HepG2 (cell line): ENCODE results near the gene LINS1.

ENCODE experiments used
- ETV5 ChIP-seq: IDR thresholded peaks from 2 replicates; pipeline ENCODE4 v1.6.1; 2018; ENCODE audit warnings: missing biosample characterization, missing genetic modification reagents, inconsistent platforms, borderline replicate concordance
- HDAC2 ChIP-seq: sonication (generic); formaldehyde crosslinking; IDR thresholded peaks from 2 replicates; pipeline ENCODE4 v1.4.0; 2020; ENCODE audit warnings: missing genetic modification reagents
- HOXA7 ChIP-seq: sonication (generic); formaldehyde crosslinking; IDR thresholded peaks from 2 replicates; pipeline ENCODE4 v1.8.1; 2022; ENCODE audit warnings: mild to moderate bottlenecking, missing genetic modification reagents, moderate library complexity
- RFX5 ChIP-seq: IDR thresholded peaks from 2 replicates; pipeline ENCODE4 v1.6.1; 2011; ENCODE audit warnings: low read depth, low read length, improper control_type of control experiment
- SAFB2 ChIP-seq: sonication (generic); formaldehyde crosslinking; IDR thresholded peaks from 2 replicates; pipeline ENCODE4 v1.5.1; 2020; ENCODE audit warnings: missing genetic modification reagents, low read depth, mild to moderate bottlenecking, borderline replicate concordance
- SIN3B ChIP-seq: fragments of 150-350 bp; IDR thresholded peaks from 2 replicates; pipeline ENCODE4 v1.6.1; 2014; ENCODE audit warnings: low read length
- TCF7L2 ChIP-seq: IDR thresholded peaks from 2 replicates; pipeline ENCODE4 v1.6.1; 2011; ENCODE audit warnings: mild to moderate bottlenecking, low read depth, low read length, moderate library complexity
- ZNF282 ChIP-seq: fragments of 450-650 bp; IDR thresholded peaks from 2 replicates; pipeline ENCODE4 v1.6.1; 2018; ENCODE audit not compliant: partially characterized antibody
- ZZZ3 ChIP-seq: sonication (generic); formaldehyde crosslinking; IDR thresholded peaks from 2 replicates; pipeline ENCODE4 v1.4.0; 2020; ENCODE audit warnings: missing genetic modification reagents, mild to moderate bottlenecking, borderline replicate concordance
- TF ChIP-seq, protein P1 (sequence below): sonication (generic); formaldehyde crosslinking; IDR thresholded peaks from 2 replicates; pipeline ENCODE4 v1.8.0; 2022; ENCODE audit warnings: missing genetic modification reagents, mild to moderate bottlenecking, moderate library complexity, borderline replicate concordance
- TF ChIP-seq, protein P2 (sequence below): IDR thresholded peaks from 2 replicates; pipeline ENCODE4 v1.6.1; 2018; ENCODE audit warnings: missing genetic modification reagents
- TF ChIP-seq, protein P3 (sequence below): sonication (generic); formaldehyde crosslinking; IDR thresholded peaks from 2 replicates; pipeline ENCODE4 v1.4.0; 2020; ENCODE audit warnings: missing genetic modification reagents
- TF ChIP-seq, protein P4 (sequence below): sonication (generic); formaldehyde crosslinking; IDR thresholded peaks from 2 replicates; pipeline ENCODE4 v1.4.0; 2020; ENCODE audit warnings: mild to moderate bottlenecking, missing genetic modification reagents
- TF ChIP-seq, protein P5 (sequence below): IDR thresholded peaks from 2 replicates; pipeline ENCODE4 v1.6.1; 2016; ENCODE audit warnings: missing genetic modification reagents, missing compliant biosample characterization

DNA sequence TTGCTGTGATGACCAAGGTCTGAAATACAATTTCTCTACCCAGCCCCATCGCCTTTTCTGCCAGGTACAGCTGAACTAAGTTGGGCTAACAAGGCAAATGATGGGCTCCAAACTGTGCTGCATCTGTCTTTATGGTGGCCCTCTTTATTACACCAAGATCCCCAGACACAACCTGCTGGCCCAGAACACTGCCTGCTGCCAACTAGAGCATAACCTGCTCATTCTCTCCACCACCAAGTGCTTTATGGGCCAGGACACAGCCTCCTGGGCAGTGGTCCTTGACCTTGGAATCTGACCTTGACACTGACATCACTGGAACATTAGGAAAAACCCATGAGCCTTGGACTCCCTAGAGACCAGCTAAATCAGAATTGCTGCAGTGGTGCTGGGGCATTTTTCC, 3.3 kb downstream of the LINS1 start:
- TF ChIP-seq HOXA7 (CRISPR knock-in tag) (no peak), RFX5 (no peak), TCF7L2 (no peak), ETV5 (CRISPR knock-in tag) (no peak), ZZZ3 (CRISPR knock-in tag) (no peak), SAFB2 (CRISPR knock-in tag) (no peak), ZNF282 (no peak), SIN3B (no peak), HDAC2 (no peak)
- TF ChIP-seq, protein P1, sequence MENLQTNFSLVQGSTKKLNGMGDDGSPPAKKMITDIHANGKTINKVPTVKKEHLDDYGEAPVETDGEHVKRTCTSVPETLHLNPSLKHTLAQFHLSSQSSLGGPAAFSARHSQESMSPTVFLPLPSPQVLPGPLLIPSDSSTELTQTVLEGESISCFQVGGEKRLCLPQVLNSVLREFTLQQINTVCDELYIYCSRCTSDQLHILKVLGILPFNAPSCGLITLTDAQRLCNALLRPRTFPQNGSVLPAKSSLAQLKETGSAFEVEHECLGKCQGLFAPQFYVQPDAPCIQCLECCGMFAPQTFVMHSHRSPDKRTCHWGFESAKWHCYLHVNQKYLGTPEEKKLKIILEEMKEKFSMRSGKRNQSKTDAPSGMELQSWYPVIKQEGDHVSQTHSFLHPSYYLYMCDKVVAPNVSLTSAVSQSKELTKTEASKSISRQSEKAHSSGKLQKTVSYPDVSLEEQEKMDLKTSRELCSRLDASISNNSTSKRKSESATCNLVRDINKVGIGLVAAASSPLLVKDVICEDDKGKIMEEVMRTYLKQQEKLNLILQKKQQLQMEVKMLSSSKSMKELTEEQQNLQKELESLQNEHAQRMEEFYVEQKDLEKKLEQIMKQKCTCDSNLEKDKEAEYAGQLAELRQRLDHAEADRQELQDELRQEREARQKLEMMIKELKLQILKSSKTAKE (CRISPR knock-in tag), result no peak
- TF ChIP-seq, protein P2, sequence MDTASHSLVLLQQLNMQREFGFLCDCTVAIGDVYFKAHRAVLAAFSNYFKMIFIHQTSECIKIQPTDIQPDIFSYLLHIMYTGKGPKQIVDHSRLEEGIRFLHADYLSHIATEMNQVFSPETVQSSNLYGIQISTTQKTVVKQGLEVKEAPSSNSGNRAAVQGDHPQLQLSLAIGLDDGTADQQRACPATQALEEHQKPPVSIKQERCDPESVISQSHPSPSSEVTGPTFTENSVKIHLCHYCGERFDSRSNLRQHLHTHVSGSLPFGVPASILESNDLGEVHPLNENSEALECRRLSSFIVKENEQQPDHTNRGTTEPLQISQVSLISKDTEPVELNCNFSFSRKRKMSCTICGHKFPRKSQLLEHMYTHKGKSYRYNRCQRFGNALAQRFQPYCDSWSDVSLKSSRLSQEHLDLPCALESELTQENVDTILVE (CRISPR knock-in tag), result no peak
- TF ChIP-seq, protein P3, sequence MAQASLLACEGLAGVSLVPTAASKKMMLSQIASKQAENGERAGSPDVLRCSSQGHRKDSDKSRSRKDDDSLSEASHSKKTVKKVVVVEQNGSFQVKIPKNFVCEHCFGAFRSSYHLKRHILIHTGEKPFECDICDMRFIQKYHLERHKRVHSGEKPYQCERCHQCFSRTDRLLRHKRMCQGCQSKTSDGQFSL (CRISPR knock-in tag), result no peak
- TF ChIP-seq, protein P4, sequence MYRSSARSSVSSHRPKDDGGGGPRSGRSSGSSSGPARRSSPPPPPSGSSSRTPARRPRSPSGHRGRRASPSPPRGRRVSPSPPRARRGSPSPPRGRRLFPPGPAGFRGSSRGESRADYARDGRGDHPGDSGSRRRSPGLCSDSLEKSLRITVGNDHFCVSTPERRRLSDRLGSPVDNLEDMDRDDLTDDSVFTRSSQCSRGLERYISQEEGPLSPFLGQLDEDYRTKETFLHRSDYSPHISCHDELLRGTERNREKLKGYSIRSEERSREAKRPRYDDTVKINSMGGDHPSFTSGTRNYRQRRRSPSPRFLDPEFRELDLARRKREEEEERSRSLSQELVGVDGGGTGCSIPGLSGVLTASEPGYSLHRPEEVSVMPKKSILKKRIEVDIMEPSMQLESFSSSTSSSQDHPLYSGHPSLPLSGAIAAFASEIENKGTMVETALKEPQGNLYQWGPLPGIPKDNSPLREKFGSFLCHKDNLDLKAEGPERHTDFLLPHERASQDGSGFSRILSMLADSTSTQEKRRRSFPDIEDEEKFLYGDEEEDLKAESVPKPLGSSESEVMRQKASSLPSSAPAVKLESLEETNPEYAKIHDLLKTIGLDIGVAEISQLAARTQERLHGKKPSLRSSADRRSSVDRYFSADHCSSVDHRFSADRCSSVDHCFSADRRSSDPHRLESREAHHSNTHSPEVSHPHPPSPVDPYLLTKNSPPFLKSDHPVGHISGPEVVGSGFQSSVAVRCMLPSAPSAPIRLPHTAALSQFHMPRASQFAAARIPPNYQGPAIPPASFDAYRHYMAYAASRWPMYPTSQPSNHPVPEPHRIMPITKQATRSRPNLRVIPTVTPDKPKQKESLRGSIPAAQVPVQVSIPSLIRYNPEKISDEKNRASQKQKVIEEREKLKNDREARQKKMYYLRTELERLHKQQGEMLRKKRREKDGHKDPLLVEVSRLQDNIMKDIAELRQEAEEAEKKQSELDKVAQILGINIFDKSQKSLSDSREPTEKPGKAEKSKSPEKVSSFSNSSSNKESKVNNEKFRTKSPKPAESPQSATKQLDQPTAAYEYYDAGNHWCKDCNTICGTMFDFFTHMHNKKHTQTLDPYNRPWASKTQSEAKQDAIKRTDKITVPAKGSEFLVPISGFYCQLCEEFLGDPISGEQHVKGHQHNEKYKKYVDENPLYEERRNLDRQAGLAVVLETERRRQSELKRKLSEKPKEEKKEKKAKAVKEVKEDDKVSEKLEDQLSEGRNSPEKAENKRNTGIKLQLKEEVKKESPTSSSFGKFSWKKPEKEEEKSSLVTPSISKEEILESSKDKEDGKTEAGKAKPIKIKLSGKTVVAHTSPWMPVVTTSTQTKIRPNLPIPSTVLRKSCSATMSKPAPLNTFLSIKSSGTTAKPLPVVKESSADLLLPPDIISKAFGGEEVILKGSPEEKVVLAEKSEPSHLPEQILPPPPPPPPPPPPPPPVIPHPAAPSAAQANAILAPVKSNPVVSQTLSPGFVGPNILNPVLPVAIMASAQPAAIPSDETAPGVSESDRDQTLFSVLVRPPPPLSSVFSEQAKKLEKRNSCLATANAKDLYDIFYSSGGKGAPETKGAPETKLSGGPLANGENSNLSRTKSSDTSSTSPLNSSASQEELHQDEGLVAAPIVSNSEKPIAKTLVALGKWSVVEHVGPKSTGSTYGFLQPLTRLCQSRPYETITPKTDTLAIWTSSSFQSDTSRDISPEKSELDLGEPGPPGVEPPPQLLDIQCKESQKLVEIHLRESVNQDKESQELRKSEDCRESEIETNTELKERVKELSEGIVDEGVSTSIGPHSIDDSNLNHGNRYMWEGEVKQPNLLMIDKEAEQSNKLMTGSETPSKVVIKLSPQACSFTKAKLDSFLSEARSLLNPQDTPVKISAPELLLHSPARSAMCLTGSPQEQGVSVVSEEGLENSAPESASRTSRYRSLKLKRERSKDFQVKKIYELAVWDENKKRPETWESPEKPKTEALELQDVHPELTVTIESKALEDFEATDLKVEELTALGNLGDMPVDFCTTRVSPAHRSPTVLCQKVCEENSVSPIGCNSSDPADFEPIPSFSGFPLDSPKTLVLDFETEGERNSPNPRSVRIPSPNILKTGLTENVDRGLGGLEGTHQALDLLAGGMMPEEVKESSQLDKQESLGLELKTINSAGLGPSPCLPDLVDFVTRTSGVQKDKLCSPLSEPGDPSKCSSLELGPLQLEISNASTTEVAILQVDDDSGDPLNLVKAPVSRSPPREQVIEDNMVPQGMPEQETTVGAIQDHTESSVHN (CRISPR knock-in tag), result no peak
- TF ChIP-seq, protein P5, sequence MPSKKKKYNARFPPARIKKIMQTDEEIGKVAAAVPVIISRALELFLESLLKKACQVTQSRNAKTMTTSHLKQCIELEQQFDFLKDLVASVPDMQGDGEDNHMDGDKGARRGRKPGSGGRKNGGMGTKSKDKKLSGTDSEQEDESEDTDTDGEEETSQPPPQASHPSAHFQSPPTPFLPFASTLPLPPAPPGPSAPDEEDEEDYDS (CRISPR knock-in tag), result no peak
